ENCODE measurements around the gene UBE2E2. TPM values are rescaled to one million over a fixed set of nuclear protein-coding genes. Genes with fewer than 3 reads are reported as not detected.

UBE2E2 gene
- total and polyA plus RNA-seq, 2 of the 13 experiments (the other 11 are each of a cell fraction or from before 2014, with no cell fraction given) = 0.77 to 1.5 TPM

DNA sequence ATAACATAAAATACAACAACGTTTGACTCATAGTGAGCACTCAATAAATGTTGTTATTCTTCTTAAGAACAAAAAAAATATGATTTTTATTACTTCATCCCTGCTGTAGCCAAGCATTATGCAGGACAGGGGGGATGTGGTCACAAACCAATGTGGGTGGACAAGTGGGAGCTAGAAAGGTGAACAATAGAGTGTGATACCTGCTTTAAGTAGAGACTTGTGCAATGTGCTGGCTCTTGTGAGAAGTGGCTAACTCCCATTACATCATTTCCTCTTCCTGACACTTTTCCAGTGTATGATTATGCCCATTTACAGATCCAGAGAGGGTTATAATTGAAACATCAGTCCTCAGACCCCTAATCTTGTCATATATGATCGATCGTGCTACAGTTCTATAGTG, 193.6 kb downstream of the UBE2E2 start:
- 22% methylated on average over 3 of the region's 3 CpGs for WGBS (ENCODE audit: low lambda C conversion rate)
- Histone ChIP-seq H3K79me2 (ENCODE audit: insufficient read depth, low read length) (no peaks in the 10 kb centered on the region), H3K4me3 (replicated peaks in 1 of 3; ENCODE audit: insufficient read depth in 1 of 3, low read depth in 2 of 3, low read length in 3 of 3) (no peak overlapping the region), H3K36me3 (replicated peaks in 1 of 2; ENCODE audit: control insufficient read depth in 1 of 2, insufficient read depth in 2 of 2, low read length in 2 of 2) (no peaks in the 10 kb centered on the region), H3K4me2 (ENCODE audit: low read depth, low read length) (no peak overlapping the region), H3K9ac (ENCODE audit: insufficient read depth, low read depth, low read length) (no peak overlapping the region), H3K4me1 (ENCODE audit: insufficient read depth, low read length) (no peaks in the 10 kb centered on the region), H3K9me3 (ENCODE audit: low read length) (no peaks in the 10 kb centered on the region), H3K27me3 (ENCODE audit: control insufficient read depth in 1 of 2, insufficient read depth in 2 of 2, low read length in 2 of 2) (no peaks in the 10 kb centered on the region), H4K20me1 (ENCODE audit: insufficient read depth, low read length) (no peaks in the 10 kb centered on the region), H2AFZ (ENCODE audit: low read length) (no peak overlapping the region), H3K27ac (ENCODE audit: extremely low read length, insufficient read depth, low read length) (no peak overlapping the region)
- intact Hi-C loops (cut with micrococcal nuclease; ENCODE audit: unreplicated experiment) (no loop called here), in situ Hi-C loops (cut with HindIII; ENCODE audit: extremely low pct_ligation_motif_present, low pct_unique_long_range_greater_than_20kb) (no loop called here)
- ChIA-PET POLR2A (no interaction called here), CTCF (ENCODE audit: low intra/inter-chr PET ratio, low total read pairs) (no interaction called here)
- no TSS peak for BruUV-seq (replicated peaks)
- ATAC-seq = no peak
- TF ChIP-seq ZNF768 (CRISPR knock-in tag; IDR thresholded peaks at IDR 0.05) (no peak), ZNF792 (CRISPR knock-in tag; IDR thresholded peaks at IDR 0.05) (no peak), NFE2 (CRISPR knock-in tag; IDR thresholded peaks at IDR 0.05) (no peak), MAZ (IDR thresholded peaks at IDR 0.05; ENCODE audit: borderline replicate concordance, low read depth, low read length) (no peak), MAZ (CRISPR knock-in tag; IDR thresholded peaks at IDR 0.05; ENCODE audit: low read depth) (no peak), RBAK (CRISPR knock-in tag; IDR thresholded peaks at IDR 0.05) (no peak), ZNF652 (CRISPR knock-in tag; IDR thresholded peaks at IDR 0.05; ENCODE audit: borderline replicate concordance, low read depth) (no peak), NFRKB (IDR thresholded peaks at IDR 0.05) (no peak), KDM3A (CRISPR knock-in tag; IDR thresholded peaks at IDR 0.05; ENCODE audit: low read depth) (no peak), ZKSCAN5 (CRISPR knock-in tag; IDR thresholded peaks at IDR 0.05) (no peak), SMARCC2 (IDR thresholded peaks at IDR 0.05) (no peak), ZNF350 (CRISPR knock-in tag; IDR thresholded peaks at IDR 0.05; ENCODE audit: borderline replicate concordance, low read depth) (no peak), ZNF101 (CRISPR knock-in tag; IDR thresholded peaks at IDR 0.05; ENCODE audit: borderline replicate concordance, low read depth) (no peak), ZNF24 (IDR thresholded peaks at IDR 0.05) (no peak), ZSCAN20 (CRISPR knock-in tag; IDR thresholded peaks at IDR 0.05; ENCODE audit: borderline replicate concordance) (no peak)
- TF ChIP-seq, protein P1, sequence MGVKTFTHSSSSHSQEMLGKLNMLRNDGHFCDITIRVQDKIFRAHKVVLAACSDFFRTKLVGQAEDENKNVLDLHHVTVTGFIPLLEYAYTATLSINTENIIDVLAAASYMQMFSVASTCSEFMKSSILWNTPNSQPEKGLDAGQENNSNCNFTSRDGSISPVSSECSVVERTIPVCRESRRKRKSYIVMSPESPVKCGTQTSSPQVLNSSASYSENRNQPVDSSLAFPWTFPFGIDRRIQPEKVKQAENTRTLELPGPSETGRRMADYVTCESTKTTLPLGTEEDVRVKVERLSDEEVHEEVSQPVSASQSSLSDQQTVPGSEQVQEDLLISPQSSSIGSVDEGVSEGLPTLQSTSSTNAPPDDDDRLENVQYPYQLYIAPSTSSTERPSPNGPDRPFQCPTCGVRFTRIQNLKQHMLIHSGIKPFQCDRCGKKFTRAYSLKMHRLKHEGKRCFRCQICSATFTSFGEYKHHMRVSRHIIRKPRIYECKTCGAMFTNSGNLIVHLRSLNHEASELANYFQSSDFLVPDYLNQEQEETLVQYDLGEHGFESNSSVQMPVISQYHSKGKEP (CRISPR knock-in tag; IDR thresholded peaks at IDR 0.05) = no peak
- no peak for DNase-seq (ENCODE audit: low spot score)
- FAIRE-seq = no peak

Data from HepG2 (cell line).